ENCODE measurements around the gene GUCY1A1.

Gene GUCY1A1, protein sequence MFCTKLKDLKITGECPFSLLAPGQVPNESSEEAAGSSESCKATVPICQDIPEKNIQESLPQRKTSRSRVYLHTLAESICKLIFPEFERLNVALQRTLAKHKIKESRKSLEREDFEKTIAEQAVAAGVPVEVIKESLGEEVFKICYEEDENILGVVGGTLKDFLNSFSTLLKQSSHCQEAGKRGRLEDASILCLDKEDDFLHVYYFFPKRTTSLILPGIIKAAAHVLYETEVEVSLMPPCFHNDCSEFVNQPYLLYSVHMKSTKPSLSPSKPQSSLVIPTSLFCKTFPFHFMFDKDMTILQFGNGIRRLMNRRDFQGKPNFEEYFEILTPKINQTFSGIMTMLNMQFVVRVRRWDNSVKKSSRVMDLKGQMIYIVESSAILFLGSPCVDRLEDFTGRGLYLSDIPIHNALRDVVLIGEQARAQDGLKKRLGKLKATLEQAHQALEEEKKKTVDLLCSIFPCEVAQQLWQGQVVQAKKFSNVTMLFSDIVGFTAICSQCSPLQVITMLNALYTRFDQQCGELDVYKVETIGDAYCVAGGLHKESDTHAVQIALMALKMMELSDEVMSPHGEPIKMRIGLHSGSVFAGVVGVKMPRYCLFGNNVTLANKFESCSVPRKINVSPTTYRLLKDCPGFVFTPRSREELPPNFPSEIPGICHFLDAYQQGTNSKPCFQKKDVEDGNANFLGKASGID

GRCh38 chr4:155666344-155667221 is at the start of gene GUCY1A1:
GUCY1A1 (plus strand) TSS chr4:155666848; CDS start chr4:155696868, 30,020 bp downstream.
- DNase-seq (ENCODE audit: low read depth) = no peak
- in situ Hi-C loops (cut with HindIII; ENCODE audit: low sequenced_read_pairs) = no loop called here
- peak within 1 kb of the TSS; percentile 52 for H3K4me3 ChIP-seq (ENCODE audit: low read depth, low read length)
- TF ChIP-seq, protein P1, sequence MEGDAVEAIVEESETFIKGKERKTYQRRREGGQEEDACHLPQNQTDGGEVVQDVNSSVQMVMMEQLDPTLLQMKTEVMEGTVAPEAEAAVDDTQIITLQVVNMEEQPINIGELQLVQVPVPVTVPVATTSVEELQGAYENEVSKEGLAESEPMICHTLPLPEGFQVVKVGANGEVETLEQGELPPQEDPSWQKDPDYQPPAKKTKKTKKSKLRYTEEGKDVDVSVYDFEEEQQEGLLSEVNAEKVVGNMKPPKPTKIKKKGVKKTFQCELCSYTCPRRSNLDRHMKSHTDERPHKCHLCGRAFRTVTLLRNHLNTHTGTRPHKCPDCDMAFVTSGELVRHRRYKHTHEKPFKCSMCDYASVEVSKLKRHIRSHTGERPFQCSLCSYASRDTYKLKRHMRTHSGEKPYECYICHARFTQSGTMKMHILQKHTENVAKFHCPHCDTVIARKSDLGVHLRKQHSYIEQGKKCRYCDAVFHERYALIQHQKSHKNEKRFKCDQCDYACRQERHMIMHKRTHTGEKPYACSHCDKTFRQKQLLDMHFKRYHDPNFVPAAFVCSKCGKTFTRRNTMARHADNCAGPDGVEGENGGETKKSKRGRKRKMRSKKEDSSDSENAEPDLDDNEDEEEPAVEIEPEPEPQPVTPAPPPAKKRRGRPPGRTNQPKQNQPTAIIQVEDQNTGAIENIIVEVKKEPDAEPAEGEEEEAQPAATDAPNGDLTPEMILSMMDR (IDR thresholded peaks at IDR 0.05; ENCODE audit: low read depth, low read length, missing control alignments) = no peak

- TF ChIP-seq, protein P1 (IDR thresholded peaks at IDR 0.05; ENCODE audit: low read depth, low read length, missing control alignments) = no peak
- in situ Hi-C loops (cut with HindIII; ENCODE audit: low sequenced_read_pairs) = no loop called here
- peak; percentile 51 for DNase-seq (ENCODE audit: low read depth)
- no peak overlapping the region for H3K4me3 ChIP-seq (ENCODE audit: low read depth, low read length)
Observed at GRCh38 chr4:155617296-155617695, 49.4 kb upstream of the GUCY1A1 start.

DNA sequence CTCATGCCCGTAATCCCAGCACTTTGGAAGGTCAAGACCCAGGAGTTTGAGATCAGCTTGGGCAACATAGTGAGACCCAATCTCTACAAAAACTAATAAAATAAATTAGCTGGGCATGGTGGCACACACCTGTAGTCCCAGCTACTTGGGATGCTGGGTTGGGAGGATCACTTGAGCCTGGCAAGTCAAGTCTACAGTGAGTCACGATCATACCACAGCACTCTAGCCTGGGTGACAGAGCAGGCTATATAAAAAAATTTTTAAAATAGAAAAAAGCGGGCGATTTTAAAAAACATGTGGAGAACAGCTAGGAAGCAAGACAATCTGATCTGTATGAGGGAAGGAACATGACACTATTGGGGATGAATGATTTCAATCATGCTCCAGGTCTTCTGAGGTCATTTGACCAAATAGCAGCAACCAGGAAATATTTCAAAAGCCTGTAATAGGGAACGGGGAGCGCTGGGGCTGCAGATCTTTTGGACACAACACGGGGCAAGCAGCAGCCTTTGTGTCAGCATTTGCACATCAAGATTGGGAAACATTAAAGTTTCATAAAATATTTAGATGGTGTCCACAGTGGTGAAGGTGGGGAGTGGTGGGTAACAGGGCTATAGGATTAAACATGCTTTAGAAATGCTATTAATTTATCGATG is 48.3 kb upstream of the GUCY1A1 start:
- no peak overlapping the region for H3K4me3 ChIP-seq (ENCODE audit: low read depth, low read length)
- no peak for DNase-seq (ENCODE audit: low read depth)
- TF ChIP-seq, protein P1 (IDR thresholded peaks at IDR 0.05; ENCODE audit: low read depth, low read length, missing control alignments) = no peak
- in situ Hi-C loops (cut with HindIII; ENCODE audit: low sequenced_read_pairs) = no loop called here

DNA sequence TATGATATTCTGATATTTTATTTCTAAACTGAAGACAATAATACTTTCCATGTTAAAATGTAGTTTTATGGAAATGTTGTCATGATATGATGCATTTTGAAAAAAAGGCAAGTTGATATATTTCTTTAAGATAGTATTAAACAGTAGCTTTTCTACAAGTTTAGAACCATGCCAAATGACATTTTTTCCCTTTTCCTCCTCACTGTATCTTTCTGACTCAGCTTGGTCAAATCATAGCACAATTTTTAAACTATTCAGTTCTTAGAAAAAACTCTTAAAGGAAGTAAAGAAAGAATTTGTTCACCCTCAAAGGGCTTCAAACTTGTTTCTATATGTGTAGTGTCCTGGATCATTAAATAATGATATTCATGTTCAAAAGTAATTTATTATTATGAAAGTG is 46.0 kb upstream of the GUCY1A1 start:
- DNase-seq (ENCODE audit: low read depth) = no peak
- TF ChIP-seq, protein P1 (IDR thresholded peaks at IDR 0.05; ENCODE audit: low read depth, low read length, missing control alignments) = no peak
- H3K4me3 ChIP-seq (ENCODE audit: low read depth, low read length) = no peak overlapping the region
- in situ Hi-C loops (cut with HindIII; ENCODE audit: low sequenced_read_pairs) = no loop called here

DNA sequence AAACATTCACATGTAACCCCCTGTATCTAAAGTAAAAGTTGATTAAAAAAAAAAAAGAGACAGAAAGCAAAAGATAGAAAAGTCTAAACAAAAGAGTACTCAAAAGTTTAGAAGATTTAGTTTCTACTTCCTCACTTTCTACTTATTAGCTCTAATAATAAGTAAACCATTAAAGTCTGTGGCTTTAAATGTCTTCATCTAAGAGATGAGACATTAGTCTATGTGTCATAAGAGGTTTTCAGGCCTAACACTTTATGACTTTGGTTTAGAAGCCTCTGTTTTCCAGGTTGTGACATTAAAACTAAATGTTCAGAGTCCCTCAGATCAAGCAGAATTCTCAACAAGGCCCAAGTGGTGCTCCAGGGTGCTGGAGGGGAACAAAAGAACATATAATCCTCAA is 42.2 kb upstream of the GUCY1A1 start:
- TF ChIP-seq, protein P1 (IDR thresholded peaks at IDR 0.05; ENCODE audit: low read depth, low read length, missing control alignments) = no peak
- no peak for DNase-seq (ENCODE audit: low read depth)
- in situ Hi-C loops (cut with HindIII; ENCODE audit: low sequenced_read_pairs) = no loop called here
- H3K4me3 ChIP-seq (ENCODE audit: low read depth, low read length) = no peak overlapping the region

DNA sequence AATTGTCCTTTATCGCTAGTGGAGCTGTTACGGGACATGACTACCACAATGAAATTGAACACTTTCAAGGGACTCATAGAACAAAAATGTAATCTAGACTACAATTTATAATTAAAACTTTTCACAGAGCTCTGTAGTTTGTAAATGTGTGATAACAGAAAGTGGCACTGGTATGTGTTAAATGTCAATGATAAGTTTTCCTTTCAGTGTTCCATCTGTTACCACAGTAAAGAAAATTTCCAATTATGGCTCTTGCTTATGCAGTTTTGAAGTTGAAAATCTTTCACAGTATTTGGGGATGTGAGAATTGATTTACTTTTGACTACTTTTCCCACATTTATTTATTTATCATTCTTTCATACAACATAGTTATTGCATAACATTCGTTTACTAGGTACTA is 40.1 kb upstream of the GUCY1A1 start:
- in situ Hi-C loops (cut with HindIII; ENCODE audit: low sequenced_read_pairs) = no loop called here
- no peak overlapping the region for H3K4me3 ChIP-seq (ENCODE audit: low read depth, low read length)
- TF ChIP-seq, protein P1 (IDR thresholded peaks at IDR 0.05; ENCODE audit: low read depth, low read length, missing control alignments) = no peak
- no peak for DNase-seq (ENCODE audit: low read depth)

Data from astrocyte of the cerebellum (primary cell).